ENCODE measurements around the gene GNG13.
"Not testable (repeated sequence)": the region's sequence is repeated elsewhere in the genome, so short reads cannot be mapped to it uniquely, and the experiment has no call there.

GNG13 gene

GRCh38 chr16:831571-832413 is 31.3 kb upstream of the GNG13 start:
- no peak for DNase-seq (ENCODE audit: low spot score)

- no peak for DNase-seq (ENCODE audit: low spot score)
Measured at GRCh38 chr16:830871-831570, 30.5 kb upstream of the GNG13 start.

- DNase-seq (ENCODE audit: low spot score), result no peak
Measured at GRCh38 chr16:830107-830870, 29.8 kb upstream of the GNG13 start.

GRCh38 chr16:828891-829290 is 28.4 kb upstream of the GNG13 start:
- DNase-seq (ENCODE audit: low spot score), result no peak

GRCh38 chr16:827513-827912 is 27.0 kb upstream of the GNG13 start:
- DNase-seq (ENCODE audit: low spot score), result no peak

GRCh38 chr16:825341-826061 is 25.0 kb upstream of the GNG13 start:
- DNase-seq (ENCODE audit: low spot score), result no peak

- no peak for DNase-seq (ENCODE audit: low spot score)
Measured at GRCh38 chr16:824601-825000, 24.1 kb upstream of the GNG13 start.

- no peak for DNase-seq (ENCODE audit: low spot score)
Measured at GRCh38 chr16:824194-824593, 23.7 kb upstream of the GNG13 start.

- DNase-seq (ENCODE audit: low spot score), result no peak
Measured at GRCh38 chr16:822909-823297, 22.4 kb upstream of the GNG13 start.

GRCh38 chr16:822174-822908 is 21.8 kb upstream of the GNG13 start:
- no peak for DNase-seq (ENCODE audit: low spot score)

GRCh38 chr16:821751-822150 is 21.2 kb upstream of the GNG13 start:
- no peak for DNase-seq (ENCODE audit: low spot score)

- no peak for DNase-seq (ENCODE audit: low spot score)
Measured at GRCh38 chr16:820748-821147, 20.2 kb upstream of the GNG13 start.

- not testable (repeated sequence) for DNase-seq (ENCODE audit: low spot score)
Measured at GRCh38 chr16:820044-820408, 19.5 kb upstream of the GNG13 start.

GRCh38 chr16:819336-820043 is 19.0 kb upstream of the GNG13 start:
- no peak for DNase-seq (ENCODE audit: low spot score)

GRCh38 chr16:818592-818991 is 18.1 kb upstream of the GNG13 start:
- DNase-seq (ENCODE audit: low spot score), result no peak

GRCh38 chr16:818132-818531 is 17.6 kb upstream of the GNG13 start:
- no peak for DNase-seq (ENCODE audit: low spot score)

- DNase-seq (ENCODE audit: low spot score), result no peak
Measured at GRCh38 chr16:817001-817906, 16.7 kb upstream of the GNG13 start.

- no peak for DNase-seq (ENCODE audit: low spot score)
Measured at GRCh38 chr16:815861-816260, 15.3 kb upstream of the GNG13 start.

GRCh38 chr16:814974-815373 is 14.4 kb upstream of the GNG13 start:
- DNase-seq (ENCODE audit: low spot score), result no peak

GRCh38 chr16:813916-814412 is 13.4 kb upstream of the GNG13 start:
- DNase-seq (ENCODE audit: low spot score), result no peak

All from ecto neural progenitor cell (in vitro differentiated cells).